K562 treated with DMSO at 1 percent for 12 hours (cell line): Measurements from ENCODE around the gene DDB1. TPM values are rescaled to one million over a fixed set of nuclear protein-coding genes. Genes with fewer than 3 reads are reported as not detected.

ENCODE experiments used
- total RNA-seq: library from RNA; unstranded; fragments of 300-600 nt; gene quantifications from 2 replicates; pipeline ENCODE4 v1.2.3, GENCODE V29; 2022; ENCODE audit not compliant: insufficient read depth

Gene DDB1
- total RNA-seq = 116 and 164 TPM in 2 replicates

DNA sequence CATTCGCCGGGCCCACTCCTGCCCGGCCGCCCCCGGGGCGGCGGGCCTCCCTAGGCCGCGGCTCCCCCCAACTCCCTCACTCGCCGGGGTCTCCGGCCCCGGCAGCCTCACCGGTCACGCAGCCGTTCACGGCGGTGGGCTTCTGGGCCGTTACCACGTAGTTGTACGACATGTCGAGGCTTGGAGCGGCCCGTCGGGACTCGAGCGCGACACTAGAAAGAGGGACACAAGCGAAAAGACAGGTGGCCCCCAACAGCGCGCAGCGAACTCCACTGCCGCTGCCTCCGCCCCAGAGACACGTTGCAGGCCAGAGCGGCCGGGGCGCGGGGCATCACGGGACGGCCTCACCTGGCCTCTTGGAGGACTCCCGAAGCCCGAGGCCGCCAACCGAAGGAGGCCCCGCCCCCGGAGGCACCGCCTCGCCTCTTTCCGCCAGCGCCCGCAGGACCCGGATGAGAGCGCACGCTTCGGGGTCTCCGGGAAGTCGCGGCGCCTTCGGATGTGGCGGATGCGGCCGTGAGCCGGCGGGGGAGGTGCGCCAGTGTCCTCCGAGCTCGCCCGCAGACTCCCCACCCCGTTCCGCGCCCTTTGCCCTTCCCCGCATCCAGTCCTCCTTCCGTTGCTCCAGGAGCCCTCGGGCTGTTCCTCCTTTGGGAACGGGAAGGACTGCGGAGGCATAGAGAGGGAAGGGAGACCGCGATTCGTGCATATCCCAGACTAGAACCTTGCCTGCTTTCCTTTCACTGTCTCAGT lies at the start of gene DDB1, which contains the start of gene TKFC:
DDB1 (minus strand) TSS at position 309 of the 753 bp plus-strand sequence; CDS start at position 172, 137 bp downstream.
TKFC (plus strand) TSS at position 432 of the 753 bp plus-strand sequence. CDS start 1,501 bp downstream, outside the sequence.

DNA sequence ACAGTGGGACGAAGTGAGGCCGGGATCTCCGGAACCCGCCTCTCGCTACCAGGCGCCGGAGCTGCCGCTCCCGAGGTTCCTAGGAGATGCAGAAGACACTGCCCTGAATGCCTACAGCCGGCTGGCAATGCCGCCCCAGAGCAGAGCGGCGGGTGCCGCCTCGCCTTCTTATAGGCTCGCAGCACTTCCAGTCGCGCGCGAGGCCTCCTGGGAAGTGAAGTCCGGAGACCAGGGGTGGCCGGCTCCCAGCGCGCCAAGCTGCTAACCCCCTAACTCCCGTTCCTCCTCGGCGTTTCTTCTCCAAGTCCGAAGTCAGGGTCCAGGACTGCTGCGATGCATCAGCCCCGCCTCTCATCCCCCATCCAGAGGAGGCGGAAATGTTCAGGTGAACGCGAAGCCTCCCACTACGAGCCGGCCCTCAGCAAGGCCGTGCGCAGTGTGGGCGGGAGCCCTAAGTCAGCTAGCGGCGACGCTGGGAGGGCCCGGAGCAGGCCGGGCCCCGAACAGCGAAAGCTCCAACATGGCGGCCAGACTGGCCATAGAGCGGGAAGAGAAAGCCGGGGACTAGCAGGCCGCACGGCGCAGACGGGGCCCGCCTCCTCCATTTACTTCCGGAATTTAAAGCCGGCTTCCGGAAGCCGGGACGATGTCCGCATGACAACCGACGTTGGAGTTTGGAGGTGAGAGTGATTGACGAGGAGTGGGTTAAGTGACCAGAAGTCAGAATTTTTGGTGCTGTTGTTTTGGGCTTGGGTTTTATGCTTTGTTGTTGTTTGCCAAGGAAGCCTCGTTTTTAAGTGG lies 29.0 kb upstream of the DDB1 start, which contains the start of the genes CYB561A3 and TMEM138:
CYB561A3 (minus strand) TSS at position 142 of the 801 bp plus-strand sequence. CDS start 5,169 bp downstream, outside the sequence.
TMEM138 (plus strand) TSS at position 634 of the 801 bp plus-strand sequence. CDS start 2,017 bp downstream, outside the sequence.

DNA sequence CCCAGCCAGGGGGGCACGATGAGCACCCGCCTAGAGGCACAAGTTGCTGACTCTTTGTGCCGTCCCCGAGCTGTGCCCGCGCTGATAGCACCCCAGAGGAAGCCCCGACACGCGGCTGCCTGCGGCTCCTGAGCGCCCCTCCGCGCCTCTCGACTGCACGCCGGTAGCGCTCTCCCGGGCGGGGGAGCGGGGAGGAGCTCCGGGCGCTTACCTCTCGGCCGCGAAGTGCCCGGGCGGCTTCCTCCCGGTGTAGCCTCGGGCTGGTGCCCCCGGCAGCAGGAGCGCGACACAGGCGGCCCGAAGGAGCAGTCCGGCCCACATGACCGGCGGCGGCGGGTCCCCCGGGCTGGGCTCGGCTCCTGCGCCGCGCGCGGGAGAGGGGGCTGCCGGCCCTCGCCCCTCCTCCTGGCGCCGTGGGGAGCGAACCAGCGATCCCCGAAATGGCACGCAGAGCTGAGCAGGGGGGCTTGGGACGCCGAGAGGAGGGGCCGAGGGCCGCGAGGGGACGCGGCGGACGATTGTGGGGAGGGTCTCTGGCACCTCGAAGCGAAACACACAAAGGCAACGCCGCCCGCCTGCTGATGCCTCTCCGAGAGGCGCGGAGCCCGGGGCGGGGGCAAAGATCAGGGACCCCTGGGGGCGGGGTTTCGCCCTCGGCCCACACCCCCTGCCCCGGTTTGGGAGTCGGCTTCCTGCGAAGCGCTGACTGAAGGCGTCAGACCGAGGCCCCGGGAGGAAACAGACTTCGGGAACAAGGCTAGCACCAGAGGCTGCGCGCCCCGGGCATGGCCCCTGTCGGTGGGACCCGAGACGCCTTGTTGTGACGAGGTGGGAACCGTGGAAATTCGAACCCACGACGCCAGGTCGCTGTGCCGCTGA lies 37.9 kb downstream of the DDB1 start, which contains the start of gene VWCE:
VWCE (minus strand) TSS at position 600 of the 879 bp plus-strand sequence; CDS start at position 321, 279 bp downstream.

Other genes with a start within 250 kb of the DDB1 start
- not detected in 2 replicates for gene CD5, start 230.6 kb downstream of the DDB1 start, total RNA-seq
- gene VPS37C, start 171.7 kb downstream of the DDB1 start, total RNA-seq = 16.5 and 22.7 TPM in 2 replicates
- not detected in 2 replicates for gene PGA3, start 129.6 kb downstream of the DDB1 start, total RNA-seq
- gene PGA4, start 110.8 kb downstream of the DDB1 start, total RNA-seq = not detected in 2 replicates
- not detected in 2 replicates for gene PGA5, start 91.9 kb downstream of the DDB1 start, total RNA-seq
- gene VWCE, start 37.8 kb downstream of the DDB1 start, total RNA-seq = 1.9 and 2.8 TPM in 2 replicates
- 18.6 and 23.8 TPM in 2 replicates for gene TKFC, start 123 bp upstream of the DDB1 start, total RNA-seq
- 69.1 and 92.4 TPM in 2 replicates for gene CYB561A3, start 28.8 kb upstream of the DDB1 start, total RNA-seq
- 25.5 and 31.9 TPM in 2 replicates for gene TMEM138, start 29.3 kb upstream of the DDB1 start, total RNA-seq
- 6.9 and 8.2 TPM in 2 replicates for gene TMEM216, start 59.5 kb upstream of the DDB1 start, total RNA-seq
- gene CPSF7, start 96.9 kb upstream of the DDB1 start, total RNA-seq = 26.9 and 72.1 TPM in 2 replicates
- 48.0 and 53.6 TPM in 2 replicates for gene SDHAF2, start 97.0 kb upstream of the DDB1 start, total RNA-seq
- not detected in 2 replicates for gene LRRC10B, start 175.6 kb upstream of the DDB1 start, total RNA-seq
- 0.16 TPM in 1 of 2 replicates, not detected in the other for gene SYT7, start 248.0 kb upstream of the DDB1 start, total RNA-seq